ENCODE results near the gene PTBP1.

Gene PTBP1

GRCh38 chr19:858868-859843, 61.9 kb downstream of the PTBP1 start, which contains the start of gene CFD:
CFD (plus strand) TSS chr19:859664; CDS start chr19:859690, 26 bp downstream.
- DNase-seq, result no peak

- no peak for DNase-seq
These were observed 64.0 kb downstream of the PTBP1 start for GRCh38 chr19:861141-861755.

Data from T-helper 9 cell (primary cell).